IMR-90 (cell line): ENCODE results near the gene IL19. TPM values are rescaled to one million over a fixed set of nuclear protein-coding genes. Genes with fewer than 3 reads are reported as not detected.

Experiments
- ATAC-seq: fragments of 200-7000 bp; cut with Tn5 transposase; 2 replicates; pipeline ENCODE4 v1.9.1; 2020; ENCODE audit warnings: low read depth, mild to moderate bottlenecking, moderate library complexity
- BruUV-seq: library from RNA; stranded (reverse); fragments of 400-500 nt; replicated peaks from 2 replicates; lab custom pipeline; 2021; lab: Mats Ljungman, UMichigan
- CTCF ChIA-PET: fragments of 300-600 bp; formaldehyde crosslinking; extraction: SDS; loops from one replicate; lab custom pipeline; 2021; ENCODE audit warnings: antibody characterized with exemption; lab: Yijun Ruan, JAX
- POLR2A ChIA-PET: fragments of 300-600 bp; sonication (Branson Sonifier 250); formaldehyde crosslinking; loops from one replicate; lab custom pipeline; 2022; ENCODE audit warnings: antibody characterized with exemption; ENCODE audit not compliant: unreplicated experiment; lab: Charles Lee
- DNase-seq: peaks from one replicate; pipeline ENCODE4 v3.0.0; 2013
- H2AFZ ChIP-seq: replicated peaks from 2 replicates; pipeline ENCODE3; 2013; ENCODE audit warnings: low read length, mild to moderate bottlenecking; ENCODE audit not compliant: poor library complexity
- H2AK5ac ChIP-seq: 2 replicates; pipeline ENCODE4 v1.6.1; 2013; ENCODE audit warnings: low read depth, low read length, inconsistent platforms
- H2AK9ac ChIP-seq: replicated peaks from 2 replicates; pipeline ENCODE3; 2013; ENCODE audit warnings: mild to moderate bottlenecking, low read depth, low read length, moderate library complexity; ENCODE audit not compliant: poor library complexity
- H2BK120ac ChIP-seq: 2 replicates; pipeline ENCODE4 v1.6.1; 2013; ENCODE audit warnings: low read depth, low read length, inconsistent platforms
- H2BK15ac ChIP-seq: 3 replicates; pipeline ENCODE4 v1.6.1; 2013; ENCODE audit warnings: low read depth, low read length, inconsistent platforms
- H2BK20ac ChIP-seq: 2 replicates; pipeline ENCODE4 v1.6.1; 2013; ENCODE audit warnings: low read depth, mild to moderate bottlenecking, inconsistent platforms, low read length, moderate library complexity
- H2BK5ac ChIP-seq: 2 replicates; pipeline ENCODE4 v1.6.1; 2013; ENCODE audit warnings: mild to moderate bottlenecking, low read depth, low read length, inconsistent platforms; ENCODE audit not compliant: poor library complexity, severe bottlenecking
- H3K14ac ChIP-seq: replicated peaks from 2 replicates; pipeline ENCODE4 v1.6.1; 2013; ENCODE audit warnings: low read depth, low read length, inconsistent platforms
- H3K18ac ChIP-seq: 2 replicates; pipeline ENCODE4 v1.6.1; 2013; ENCODE audit warnings: low read depth, low read length, control low read depth
- H3K23ac ChIP-seq: 2 replicates; pipeline ENCODE4 v1.6.1; 2013; ENCODE audit warnings: low read depth, low read length, inconsistent platforms
- H3K27ac ChIP-seq: 2 replicates; pipeline ENCODE4 v1.5.1; 2013; ENCODE audit warnings: mild to moderate bottlenecking, control low read depth, low read length; ENCODE audit not compliant: insufficient read depth
- H3K27me3 ChIP-seq: 2 replicates; pipeline ENCODE4 v1.6.1; 2013; ENCODE audit warnings: low read length; ENCODE audit not compliant: control insufficient read depth, insufficient read depth
- H3K36me3 ChIP-seq: 2 replicates; pipeline ENCODE4 v1.6.1; 2013; ENCODE audit warnings: low read length, mixed read lengths; ENCODE audit not compliant: control insufficient read depth, insufficient read depth
- H3K4ac ChIP-seq: 2 replicates; pipeline ENCODE4 v1.6.1; 2013; ENCODE audit warnings: low read depth, low read length, inconsistent platforms
- H3K4me1 ChIP-seq: 2 replicates; pipeline ENCODE4 v1.6.1; 2013; ENCODE audit warnings: low read length, mixed read lengths; ENCODE audit not compliant: control insufficient read depth, insufficient read depth
- H3K4me2 ChIP-seq: 2 replicates; pipeline ENCODE4 v1.6.1; 2013; ENCODE audit warnings: low read depth, mild to moderate bottlenecking, control low read depth, low read length, moderate library complexity
- H3K4me3 ChIP-seq: 2 replicates; pipeline ENCODE4 v1.5.1; 2013; ENCODE audit warnings: low read depth, mild to moderate bottlenecking, control low read depth, low read length, moderate library complexity; ENCODE audit not compliant: insufficient read depth
- H3K56ac ChIP-seq: 2 replicates; pipeline ENCODE4 v1.6.1; 2013; ENCODE audit warnings: low read length, inconsistent platforms; ENCODE audit not compliant: insufficient read depth; ENCODE audit errors: extremely low read depth
- H3K79me1 ChIP-seq, 2 experiments: 2 replicates each; pipeline ENCODE4 v1.6.1; 2013; ENCODE audit warnings: low read length in 2 of 2, inconsistent platforms in 1 of 2, low read depth in 1 of 2
- H3K9ac ChIP-seq: 2 replicates; pipeline ENCODE4 v1.6.1; 2013; ENCODE audit warnings: low read depth, low read length, control low read depth
- H3K9me1 ChIP-seq: 2 replicates; pipeline ENCODE4 v1.6.1; 2013; ENCODE audit warnings: low read length, inconsistent platforms; ENCODE audit not compliant: insufficient read depth
- H3K9me3 ChIP-seq: 2 replicates; pipeline ENCODE4 v1.6.1; 2013; ENCODE audit warnings: low read length; ENCODE audit not compliant: control insufficient read depth, insufficient read depth
- H4K20me1 ChIP-seq: 2 replicates; pipeline ENCODE4 v1.6.1; 2013; ENCODE audit warnings: low read length, inconsistent platforms; ENCODE audit not compliant: insufficient read depth
- H4K5ac ChIP-seq: 2 replicates; pipeline ENCODE4 v1.6.1; 2013; ENCODE audit warnings: mild to moderate bottlenecking, low read depth, low read length, control low read depth
- H4K8ac ChIP-seq, 2 experiments: 2 replicates each; pipeline ENCODE4 v1.6.1; 2013; ENCODE audit warnings: low read depth in 2 of 2, low read length in 2 of 2, control low read depth in 1 of 2, inconsistent platforms in 1 of 2
- H4K91ac ChIP-seq: 2 replicates; pipeline ENCODE4 v1.6.1; 2013; ENCODE audit warnings: low read depth, low read length, inconsistent platforms; ENCODE audit not compliant: insufficient read depth
- BHLHE40 ChIP-seq: fragments of 150-350 bp; IDR thresholded peaks from 2 replicates; pipeline ENCODE4 v1.6.1; 2016; ENCODE audit warnings: mild to moderate bottlenecking, low read depth, low read length
- FOS ChIP-seq: fragments of 150-350 bp; IDR thresholded peaks from 2 replicates; pipeline ENCODE4 v1.6.1; 2016; ENCODE audit warnings: low read depth, low read length
- MAFK ChIP-seq: IDR thresholded peaks from 2 replicates; pipeline ENCODE4 v1.6.1; 2012; ENCODE audit warnings: low read depth, low read length, improper control_type of control experiment
- MAZ ChIP-seq: IDR thresholded peaks from 2 replicates; pipeline ENCODE4 v1.6.1; 2012; ENCODE audit warnings: low read depth, mild to moderate bottlenecking, low read length, improper control_type of control experiment, moderate library complexity, borderline replicate concordance
- NFE2L2 ChIP-seq: fragments of 150-350 bp; IDR thresholded peaks from 2 replicates; pipeline ENCODE4 v1.6.1; 2016; ENCODE audit warnings: low read depth, mild to moderate bottlenecking, low read length
- RFX5 ChIP-seq: IDR thresholded peaks from 2 replicates; pipeline ENCODE4 v1.8.0; 2012; ENCODE audit warnings: low read depth, mild to moderate bottlenecking, low read length, moderate library complexity
- SMC3 ChIP-seq: fragments of 150-350 bp; IDR thresholded peaks from 2 replicates; pipeline ENCODE4 v1.6.1; 2016; ENCODE audit warnings: low read depth, mild to moderate bottlenecking, antibody characterized with exemption, low read length, moderate library complexity
- WGBS, 2 experiments: methylation state at CpG; one replicate each; pipeline versions ENCODE4 v1.1.5 to v1.1.7; 2013; ENCODE audit warnings: missing lambda C conversion rate in 2 of 2; ENCODE audit not compliant: insufficient read length in 1 of 2; ENCODE audit errors: extremely low coverage in 2 of 2; 5-methylcytosine and 5-hydroxymethylcytosine counted together
- dilution Hi-C: fragments of 300-500 bp; cut with HindIII; formaldehyde crosslinking; loops from one replicate; pipeline ENCODE4 v1.14.3; 2018; ENCODE audit warnings: low sequenced_read_pairs; ENCODE audit not compliant: unreplicated experiment
- in situ Hi-C: fragments of 300-500 bp; cut with MboI; formaldehyde crosslinking; loops from 3 replicates; pipeline ENCODE4 v1.14.3; 2019; ENCODE audit warnings: low sequenced_read_pairs, inconsistent platforms, mixed read lengths
- intact Hi-C: fragments of 100-400 bp; cut with micrococcal nuclease; formaldehyde crosslinking; loops from 2 replicates; pipeline ENCODE4 v1.10.0; 2022
- polyA plus RNA-seq, 3 experiments: library from polyadenylated mRNA; depleted of rRNA; stranded (reverse); fragments of >200 nt; gene quantifications; 2 replicates each; pipeline ENCODE4 v1.2.3, GENCODE V29; 2012; ENCODE audit warnings: low replicate concordance in 1 of 3
- total RNA-seq: library from RNA; depleted of rRNA; stranded (reverse); fragments of >200 nt; gene quantifications from 2 replicates; pipeline ENCODE4 v1.2.3, GENCODE V29; 2012
- TF ChIP-seq, protein P1 (sequence below): fragments of 150-350 bp; IDR thresholded peaks from 2 replicates; pipeline ENCODE4 v1.6.1; 2017; ENCODE audit warnings: mild to moderate bottlenecking, antibody characterized with exemption, low read length, low read depth

The IL19 gene
- total and polyA plus RNA-seq, 2 of the 4 experiments (the other 2 are of a cell fraction) = not detected

DNA sequence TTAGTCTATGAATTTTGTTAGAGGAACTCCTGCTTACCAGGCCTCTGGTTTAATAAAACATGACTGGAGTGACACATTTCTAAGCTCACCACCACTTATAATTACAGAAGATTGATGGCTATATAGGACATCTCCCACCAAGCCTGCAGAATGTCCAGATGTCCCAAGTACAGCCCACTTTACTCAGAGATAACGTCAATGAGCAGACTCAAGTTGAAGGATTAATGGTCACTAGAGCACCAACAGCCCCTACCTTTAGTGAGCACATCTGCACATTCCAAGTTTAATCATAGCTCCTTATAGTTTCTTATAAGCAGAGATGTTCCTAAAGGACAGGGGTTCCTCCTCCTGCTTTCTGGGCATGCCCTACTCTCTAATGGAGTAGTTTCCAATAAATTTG, 57.5 kb downstream of the IL19 start:
- Histone ChIP-seq H3K23ac (no peak overlapping the region), H3K79me1 (no peaks in the 10 kb centered on the region), H3K4me1 (peaks cover 5% of the 10 kb centered on the region), H4K20me1 (no peaks in the 10 kb centered on the region), H2BK20ac (no peak overlapping the region), H4K8ac (no peak overlapping the region), H3K27me3 (peaks cover 3% of the 10 kb centered on the region; the same call in 1 of the 2 replicates), H3K36me3 (no peaks in the 10 kb centered on the region), H3K9me1 (peaks cover 6% of the 10 kb centered on the region), H4K91ac (no peak overlapping the region), H3K27ac (no peak overlapping the region), H2BK15ac (no peak overlapping the region), H2BK5ac (no peak overlapping the region), H3K18ac (no peak overlapping the region), H2AK5ac (no peak overlapping the region), H4K5ac (no peak overlapping the region), H3K9ac (no peak overlapping the region), H2BK120ac (no peak overlapping the region), H3K9me3 (no peaks in the 10 kb centered on the region), H3K14ac (no peak overlapping the region), H2AK9ac (no peak overlapping the region), H3K4ac (no peak overlapping the region), H3K4me3 (no peak overlapping the region), H2AFZ (no peak overlapping the region), H3K4me2 (no peak overlapping the region), H3K56ac (no peak overlapping the region)
- intact Hi-C loops (no loop called here), in situ Hi-C loops (no loop called here), dilution Hi-C loops (no loop called here)
- DNase-seq (no peak), ATAC-seq (no peak)
- POLR2A ChIA-PET = no interaction called here
- no TSS peak for BruUV-seq
- TF ChIP-seq, protein P1, sequence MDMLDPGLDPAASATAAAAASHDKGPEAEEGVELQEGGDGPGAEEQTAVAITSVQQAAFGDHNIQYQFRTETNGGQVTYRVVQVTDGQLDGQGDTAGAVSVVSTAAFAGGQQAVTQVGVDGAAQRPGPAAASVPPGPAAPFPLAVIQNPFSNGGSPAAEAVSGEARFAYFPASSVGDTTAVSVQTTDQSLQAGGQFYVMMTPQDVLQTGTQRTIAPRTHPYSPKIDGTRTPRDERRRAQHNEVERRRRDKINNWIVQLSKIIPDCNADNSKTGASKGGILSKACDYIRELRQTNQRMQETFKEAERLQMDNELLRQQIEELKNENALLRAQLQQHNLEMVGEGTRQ = no peak
- TF ChIP-seq RFX5 (no peak), NFE2L2 (no peak), SMC3 (no peak), BHLHE40 (no peak), MAFK (no peak), MAZ (no peak), FOS (no peak)
- WGBS, 2 experiments = no CpG with 5 or more reads among the region's 1 CpG
- CTCF ChIA-PET = interaction anchor here (1.0 kb wide), 1 partner anchor 11 kb away, joined by 3 read pairs; no protein-coding TSS in a partner anchor
